Prostate gland (tissue), 2 donors: ENCODE measurements around the gene PNMA1. TPM values are rescaled to one million over a fixed set of nuclear protein-coding genes. Genes with fewer than 3 reads are reported as not detected.
A peak's percentile ranks its signal among the peaks of the same experiment; 100 is the strongest.
"Not testable (repeated sequence)": the region's sequence is repeated elsewhere in the genome, so short reads cannot be mapped to it uniquely, and the experiment has no call there.

Source experiments
- DNase-seq: peaks from one replicate; pipeline ENCODE4 v3.0.0-alpha.2; 2019; ENCODE audit warnings: low spot score
- H3K27ac ChIP-seq, 2 donors: fragments of 200-600 bp; sonication (generic); 2 replicates each; pipeline ENCODE4 v1.5.1; 2017 to 2019
- H3K27me3 ChIP-seq: fragments of 200-600 bp; sonication (generic); replicated peaks from 2 replicates; pipeline ENCODE4 v1.5.1; 2019; ENCODE audit not compliant: insufficient read depth
- H3K36me3 ChIP-seq, 2 donors: fragments of 200-600 bp; sonication (generic); 1 replicate in 1 of 2; 2 replicates in 1 of 2; pipeline versions ENCODE4 v1.5.1 to v1.8.1; 2017 to 2019
- H3K4me1 ChIP-seq: fragments of 200-600 bp; sonication (generic); replicated peaks from 2 replicates; pipeline ENCODE4 v1.5.1; 2019
- H3K4me3 ChIP-seq, 2 donors: fragments of 200-600 bp; sonication (generic); 2 replicates each; pipeline ENCODE4 v1.5.1; 2017 to 2019
- H3K9me3 ChIP-seq: fragments of 200-600 bp; sonication (generic); 2 replicates; pipeline ENCODE4 v1.5.1; 2017
- POLR2A ChIP-seq: fragments of 450-650 bp; IDR thresholded peaks from one replicate; pipeline ENCODE4 v1.6.1; 2016; ENCODE audit warnings: antibody characterized with exemption, mild to moderate bottlenecking
- POLR2AphosphoS5 ChIP-seq: sonication (generic); formaldehyde crosslinking; IDR thresholded peaks from one replicate; pipeline ENCODE4 v1.6.1; 2017; ENCODE audit warnings: antibody characterized with exemption
- WGBS: methylation state at CpG from one replicate; pipeline ENCODE4 v1.1.5; 2018; 5-methylcytosine and 5-hydroxymethylcytosine counted together
- intact Hi-C: fragments of 100-400 bp; cut with DNase I; formaldehyde crosslinking; loops from one replicate; pipeline ENCODE4 v1.14.2; 2022
- total RNA-seq, 2 donors: library from RNA; depleted of rRNA; stranded (reverse); fragments of >200 nt; gene quantifications; one replicate each; pipeline ENCODE4 v1.1.0, GENCODE V29; 2016
- TF ChIP-seq, protein P1 (sequence below), 4 experiments: fragments of 200-600 bp in 2 of 4; fragments of 450-650 bp in 2 of 4; sonication (generic) in 2 of 4; IDR thresholded peaks; 1 replicate in 3 of 4; 2 replicates in 1 of 4; pipeline ENCODE4 v1.5.1; 2016 to 2019; ENCODE audit warnings: antibody characterized with exemption in 4 of 4, mild to moderate bottlenecking in 2 of 4, moderate library complexity in 2 of 4

The PNMA1 gene
- total RNA-seq, 2 donors from 2014 or later: 18.6 to 62.7 TPM

DNA sequence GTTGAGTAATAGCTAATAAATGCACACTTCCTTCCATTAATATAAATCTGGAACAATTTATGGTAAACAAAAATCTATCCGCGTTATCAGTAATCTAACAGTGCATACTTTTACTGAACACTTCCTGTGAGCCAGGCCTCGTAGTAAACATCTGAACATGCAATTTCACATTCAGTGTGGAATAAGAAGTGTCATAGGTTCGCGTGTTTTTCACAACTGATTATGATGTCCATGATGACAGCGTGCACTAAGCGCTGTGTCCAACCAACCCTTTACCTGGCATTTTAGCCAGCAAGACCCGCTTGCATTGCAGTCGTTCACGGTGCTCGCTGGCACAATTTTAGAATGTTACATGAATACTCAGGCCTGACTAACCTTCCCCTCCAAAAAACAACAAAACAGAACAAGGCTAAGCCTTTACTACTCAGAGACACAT is 2.1 kb downstream of the PNMA1 start:
- Histone ChIP-seq H3K27me3 (no peaks in the 10 kb centered on the region), H3K36me3 (no peaks in the 10 kb centered on the region), H3K27ac (peak overlapping the region; percentile 87 to 91), H3K4me1 (peaks cover 4% of the 10 kb centered on the region), H3K4me3 (peak overlapping the region; percentile 77), H3K9me3 (no peaks in the 10 kb centered on the region)
- intact Hi-C loops: loop anchor here (5.0 kb wide), 1 partner anchor 80 kb away; no protein-coding TSS in a partner anchor
- WGBS: 11% methylated on average over 11 of the region's 11 CpGs
- DNase-seq: no peak
- TF ChIP-seq POLR2AphosphoS5: no peak
- TF ChIP-seq, protein P1, sequence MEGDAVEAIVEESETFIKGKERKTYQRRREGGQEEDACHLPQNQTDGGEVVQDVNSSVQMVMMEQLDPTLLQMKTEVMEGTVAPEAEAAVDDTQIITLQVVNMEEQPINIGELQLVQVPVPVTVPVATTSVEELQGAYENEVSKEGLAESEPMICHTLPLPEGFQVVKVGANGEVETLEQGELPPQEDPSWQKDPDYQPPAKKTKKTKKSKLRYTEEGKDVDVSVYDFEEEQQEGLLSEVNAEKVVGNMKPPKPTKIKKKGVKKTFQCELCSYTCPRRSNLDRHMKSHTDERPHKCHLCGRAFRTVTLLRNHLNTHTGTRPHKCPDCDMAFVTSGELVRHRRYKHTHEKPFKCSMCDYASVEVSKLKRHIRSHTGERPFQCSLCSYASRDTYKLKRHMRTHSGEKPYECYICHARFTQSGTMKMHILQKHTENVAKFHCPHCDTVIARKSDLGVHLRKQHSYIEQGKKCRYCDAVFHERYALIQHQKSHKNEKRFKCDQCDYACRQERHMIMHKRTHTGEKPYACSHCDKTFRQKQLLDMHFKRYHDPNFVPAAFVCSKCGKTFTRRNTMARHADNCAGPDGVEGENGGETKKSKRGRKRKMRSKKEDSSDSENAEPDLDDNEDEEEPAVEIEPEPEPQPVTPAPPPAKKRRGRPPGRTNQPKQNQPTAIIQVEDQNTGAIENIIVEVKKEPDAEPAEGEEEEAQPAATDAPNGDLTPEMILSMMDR (IDR thresholded peaks at IDR 0.05): no peak
- no peak for TF ChIP-seq POLR2A

DNA sequence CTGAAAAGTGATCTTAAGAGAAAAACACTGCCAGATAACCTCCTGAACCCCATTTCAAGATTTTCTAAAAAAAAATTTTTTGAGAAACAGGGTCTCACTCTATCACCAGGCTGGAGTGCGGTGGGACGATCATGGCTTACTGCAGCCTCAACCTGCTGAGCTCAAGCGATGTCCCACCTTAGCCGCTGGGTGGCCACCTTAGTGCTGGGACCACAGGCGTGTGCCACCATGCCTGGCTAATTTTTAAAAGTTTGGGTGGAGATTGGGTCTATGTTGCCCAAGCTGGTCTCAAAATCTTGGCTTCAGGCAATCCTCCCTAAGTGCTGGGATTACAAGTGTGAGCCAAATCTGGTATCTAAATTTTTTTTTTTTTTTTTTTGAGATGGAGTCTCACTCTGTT is 3.4 kb downstream of the PNMA1 start:
- WGBS: 80% methylated on average over 5 of the region's 5 CpGs
- peaks cover 4% of the 10 kb centered on the region for H3K4me1 ChIP-seq
- no peaks in the 10 kb centered on the region for H3K27me3 ChIP-seq
- TF ChIP-seq, protein P1 (IDR thresholded peaks at IDR 0.05): no peak
- TF ChIP-seq POLR2AphosphoS5 (no peak), POLR2A (no peak)
- no peak overlapping the region for H3K4me3 ChIP-seq
- no peaks in the 10 kb centered on the region for H3K36me3 ChIP-seq
- intact Hi-C loops: loop anchor here (5.0 kb wide), 1 partner anchor 78 kb away; no protein-coding TSS in a partner anchor
- DNase-seq: no peak
- H3K9me3 ChIP-seq: no peaks in the 10 kb centered on the region
- no peak overlapping the region for H3K27ac ChIP-seq

DNA sequence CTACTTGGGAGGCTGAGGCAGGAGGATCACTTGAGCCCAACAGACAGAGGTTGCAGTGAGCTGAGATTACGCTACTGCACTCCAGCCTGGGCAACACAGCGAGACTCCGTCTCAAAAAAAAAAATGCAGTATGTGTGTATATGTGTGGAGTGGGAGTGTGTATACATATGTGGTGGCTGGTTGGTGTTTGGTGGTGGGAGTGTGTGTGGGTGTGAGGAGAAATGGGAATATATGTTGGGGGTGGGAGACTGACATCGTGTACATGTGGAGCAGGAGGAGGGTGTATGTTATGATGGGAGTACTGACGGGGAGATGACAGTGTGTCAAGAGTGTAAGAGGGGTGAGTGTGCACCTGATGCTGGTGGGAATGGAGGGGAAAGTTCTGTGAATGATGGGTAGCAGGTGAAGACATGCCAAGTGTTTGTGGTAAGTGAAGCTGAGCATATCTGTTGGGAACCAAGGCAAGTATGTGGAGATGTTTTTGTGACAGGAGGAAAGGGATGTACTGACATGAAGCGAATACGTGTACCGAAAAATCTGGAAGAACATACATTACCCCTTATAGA is 4.2 kb downstream of the PNMA1 start:
- no peak overlapping the region for H3K27ac ChIP-seq
- no peaks in the 10 kb centered on the region for H3K9me3 ChIP-seq
- H3K27me3 ChIP-seq: no peaks in the 10 kb centered on the region
- no peak for DNase-seq
- TF ChIP-seq POLR2AphosphoS5 (no peak), POLR2A (no peak)
- TF ChIP-seq, protein P1 (IDR thresholded peaks at IDR 0.05): no peak
- intact Hi-C loops: loop anchor here (5.0 kb wide), 1 partner anchor 78 kb away; no protein-coding TSS in a partner anchor
- H3K36me3 ChIP-seq: no peaks in the 10 kb centered on the region
- 94% methylated on average over 8 of the region's 8 CpGs for WGBS
- no peak overlapping the region for H3K4me3 ChIP-seq
- peaks cover 4% of the 10 kb centered on the region for H3K4me1 ChIP-seq

DNA sequence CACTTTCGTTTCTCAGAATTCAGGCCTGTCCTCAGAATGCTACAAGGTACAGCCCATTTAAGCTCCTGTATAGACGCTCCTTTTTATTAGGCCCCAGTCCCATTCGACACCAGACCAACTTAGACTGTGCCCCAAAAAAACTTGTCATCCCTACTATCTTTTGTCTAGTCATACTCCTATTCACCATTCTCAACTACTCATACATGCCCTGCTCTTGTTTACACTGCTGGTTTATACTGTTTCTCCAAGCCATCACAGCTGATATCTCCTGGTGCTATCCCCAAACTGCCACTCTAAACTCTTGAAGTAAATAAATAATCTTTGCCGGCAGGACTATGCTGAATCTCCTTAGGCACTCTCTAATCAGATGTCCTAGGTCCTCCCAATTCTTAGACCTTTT is 6.1 kb downstream of the PNMA1 start:
- DNase-seq, intact Hi-C loops, H3K27ac ChIP-seq, H3K36me3 ChIP-seq, H3K4me1 ChIP-seq, H3K27me3 ChIP-seq, H3K9me3 ChIP-seq, H3K4me3 ChIP-seq: not testable (repeated sequence)
- WGBS: 77% methylated on average over 4 of the region's 4 CpGs

DNA sequence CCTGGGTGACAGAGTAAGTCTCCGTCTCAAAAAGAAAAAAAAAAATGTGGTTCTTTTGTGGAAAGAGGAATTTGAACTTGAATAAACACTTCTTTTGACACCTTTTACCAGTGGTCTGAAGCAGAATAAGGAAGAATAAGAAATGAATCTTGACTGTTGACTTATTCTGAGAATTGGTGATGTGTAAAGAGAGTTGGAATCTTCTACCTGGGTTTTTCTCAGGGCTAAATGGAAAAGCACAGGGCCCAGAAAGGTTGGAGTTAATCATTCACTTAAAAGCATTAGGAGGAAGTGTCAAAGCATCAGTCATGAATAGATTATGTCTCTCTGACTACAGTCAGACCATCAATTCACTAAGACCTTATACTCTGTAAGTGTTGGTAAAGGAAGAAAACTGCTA is 13.9 kb downstream of the PNMA1 start:
- TF ChIP-seq POLR2AphosphoS5 (no peak), POLR2A (no peak)
- TF ChIP-seq, protein P1 (IDR thresholded peaks at IDR 0.05): no peak
- no peak for DNase-seq
- H3K36me3 ChIP-seq: no peaks in the 10 kb centered on the region
- intact Hi-C loops: no loop called here
- WGBS: 32% methylated on average over 1 of the region's 1 CpG
- H3K27ac ChIP-seq: no peak overlapping the region
- no peaks in the 10 kb centered on the region for H3K9me3 ChIP-seq
- H3K27me3 ChIP-seq: no peaks in the 10 kb centered on the region
- no peak overlapping the region for H3K4me3 ChIP-seq
- no peaks in the 10 kb centered on the region for H3K4me1 ChIP-seq
